ENCODE results near the gene VPS26C. TPM values are rescaled to one million over a fixed set of nuclear protein-coding genes. Genes with fewer than 3 reads are reported as not detected.

VPS26C gene
- total and polyA plus RNA-seq, 2 of the 8 experiments (the other 6 are each of a cell fraction or from before 2014, with no cell fraction given), result 43.5 to 71.6 TPM

DNA sequence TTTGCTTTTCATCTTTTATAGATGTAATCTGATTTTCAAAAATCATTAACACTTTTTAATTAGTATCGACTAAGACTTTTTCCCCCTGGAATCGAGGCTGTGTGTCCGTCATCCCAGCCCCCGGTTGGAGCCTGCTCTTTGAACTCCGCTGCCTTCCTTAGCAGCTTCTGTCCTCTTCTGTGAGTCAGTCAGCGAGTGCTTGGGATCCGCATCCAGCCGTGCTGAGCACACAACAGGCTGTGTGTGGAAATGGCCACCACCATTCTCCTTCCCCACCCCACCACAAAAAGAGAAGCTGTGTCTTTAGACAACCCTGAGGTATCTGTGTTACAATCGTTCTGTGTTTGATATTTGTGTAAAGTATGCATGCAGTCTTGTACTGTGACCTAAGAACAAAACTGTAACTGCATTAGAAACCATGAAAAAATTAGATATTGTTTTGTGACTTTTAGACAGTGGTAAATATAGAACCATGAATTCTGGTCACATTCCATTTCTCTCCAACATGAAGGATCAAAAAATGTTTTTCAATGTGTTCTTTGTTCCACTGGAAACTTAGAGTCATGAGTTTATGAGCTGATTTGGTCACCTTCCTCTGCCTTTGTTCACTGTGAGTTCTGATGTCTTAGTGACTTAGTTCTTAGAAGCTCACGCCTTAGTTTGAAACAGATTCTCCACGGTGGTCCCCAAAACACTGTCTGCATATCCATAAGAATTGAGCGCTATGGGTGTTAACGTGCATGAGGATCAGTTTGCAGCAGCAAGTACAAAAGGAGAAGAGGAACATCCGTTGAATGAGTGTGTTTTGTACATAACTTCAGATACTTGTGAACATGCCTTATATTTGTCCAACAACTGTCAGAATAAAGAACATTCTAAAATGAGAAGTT is 64.7 kb downstream of the VPS26C start:
- Histone ChIP-seq H3K18ac (ENCODE audit: extremely low read depth, low read length) (no peak overlapping the region), H3K23ac (ENCODE audit: insufficient read length) (no peak overlapping the region), H2BK120ac (replicated peaks; ENCODE audit: low read depth, low read length) (no peak overlapping the region), H4K8ac (ENCODE audit: extremely low read depth, insufficient read depth, low read length) (no peak overlapping the region), H2BK20ac (ENCODE audit: low read length) (no peak overlapping the region), H3K56ac (replicated peaks; ENCODE audit: insufficient read length, low read depth, low read length) (no peak overlapping the region), H3K4me1 (replicated peaks in 1 of 4; ENCODE audit: control insufficient read depth in 3 of 4, insufficient read depth in 4 of 4, low read length in 3 of 4) (peaks cover 0 to 2% (median 1%) of the 10 kb centered on the region in 4 experiments; a peak in 1 of 7 replicates), H3K23me2 (ENCODE audit: low read depth, low read length) (no peaks in the 10 kb centered on the region), H4K91ac (replicated peaks; ENCODE audit: insufficient read length, low read length) (no peak overlapping the region), H3K27ac (ENCODE audit: low read depth, low read length) (no peak overlapping the region), H3K27me3 (replicated peaks in 1 of 4; ENCODE audit: control insufficient read depth in 3 of 4, extremely low read depth in 1 of 4, insufficient read depth in 3 of 4, low read length in 3 of 4) (no peaks in the 10 kb centered on the region), H3K9me3 (ENCODE audit: insufficient read depth in 2 of 2, low read depth in 1 of 2, low read length in 1 of 2) (no peaks in the 10 kb centered on the region), H2BK15ac (ENCODE audit: low read length) (no peak overlapping the region), H2AFZ (ENCODE audit: low read length) (no peak overlapping the region), H3K79me2 (ENCODE audit: control insufficient read depth in 1 of 2, insufficient read depth in 2 of 2, low read length in 2 of 2) (no peaks in the 10 kb centered on the region), H2AK5ac (ENCODE audit: low read depth, low read length) (no peak overlapping the region), H3K79me1 (ENCODE audit: low read depth, low read length) (no peaks in the 10 kb centered on the region), H3K4ac (replicated peaks; ENCODE audit: insufficient read length, low read depth, low read length) (no peak overlapping the region), H2BK5ac (ENCODE audit: low read depth, low read length) (no peak overlapping the region), H4K5ac (ENCODE audit: insufficient read length, low read depth, low read length) (no peak overlapping the region), H2BK12ac (ENCODE audit: low read depth, low read length) (no peak overlapping the region), H3K14ac (ENCODE audit: insufficient read length) (no peak overlapping the region), H3K9ac (replicated peaks in 1 of 4; ENCODE audit: extremely low read depth in 1 of 4, low read depth in 3 of 4, low read length in 3 of 4) (no peak overlapping the region), H3K4me2 (ENCODE audit: insufficient read depth in 1 of 2, low read depth in 2 of 2, low read length in 2 of 2) (no peak overlapping the region), H3K36me3 (ENCODE audit: control insufficient read depth in 2 of 4, insufficient read depth in 4 of 4, low read length in 3 of 4) (peaks cover 0 to 3% (median under 1%) of the 10 kb centered on the region in 4 experiments; a peak in 4 of 8 replicates), H4K20me1 (replicated peaks in 1 of 2; ENCODE audit: control insufficient read depth in 1 of 2, insufficient read depth in 2 of 2, low read length in 2 of 2) (no peaks in the 10 kb centered on the region), H3K4me3 (ENCODE audit: extremely low read depth in 1 of 4, insufficient read depth in 2 of 4, low read depth in 3 of 4, low read length in 4 of 4) (no peak overlapping the region)
- POLR2A ChIA-PET (ENCODE audit: partially characterized antibody), result no interaction called here
- CTCF ChIA-PET (ENCODE audit: partially characterized antibody), result interaction anchor here (0.7 kb wide), 1 partner anchor 80 kb away, joined by 3 read pairs; no protein-coding TSS in a partner anchor
- FAIRE-seq (no peak), DNase-seq (ENCODE audit: low read depth in 1 of 2, low spot score in 2 of 2) (no peak)
- 82% methylated on average over 14 of the region's 14 CpGs; no CpG with 5 or more reads in 1 of the 2 experiments for WGBS, 2 experiments (ENCODE audit: extremely low coverage in 1 of 2, insufficient coverage in 1 of 2, insufficient read length in 1 of 2, insufficient replicate concordance in 2 of 2, low coverage in 1 of 2, low lambda C conversion rate in 2 of 2, missing lambda C conversion rate in 1 of 2)
- TF ChIP-seq SAP30 (IDR thresholded peaks at IDR 0.05; ENCODE audit: insufficient read depth, insufficient replicate concordance, low read length) (no peak), EP300 (IDR thresholded peaks at IDR 0.05; ENCODE audit: borderline replicate concordance in 1 of 2, low read depth in 2 of 2, low read length in 2 of 2) (no peak), GABPA (IDR thresholded peaks at IDR 0.05; ENCODE audit: borderline replicate concordance, insufficient read depth, low read length) (no peak), RFX5 (IDR thresholded peaks at IDR 0.05; ENCODE audit: borderline replicate concordance, low read depth, low read length) (no peak), CHD1 (IDR thresholded peaks at IDR 0.05; ENCODE audit: low read depth, low read length) (no peak), RXRA (IDR thresholded peaks at IDR 0.05; ENCODE audit: insufficient read depth, low read depth, low read length) (no peak), CEBPB (IDR thresholded peaks at IDR 0.05; ENCODE audit: low read depth, low read length) (no peak), SIRT6 (IDR thresholded peaks at IDR 0.05; ENCODE audit: low read length) (no peak), SUZ12 (IDR thresholded peaks at IDR 0.05; ENCODE audit: low read length) (no peak)
